IMR-90 (cell line): ENCODE data around the gene EXOC1L.

Source experiments
- BHLHE40 ChIP-seq: fragments of 150-350 bp; IDR thresholded peaks from 2 replicates; pipeline ENCODE4 v1.6.1; 2016; ENCODE audit warnings: mild to moderate bottlenecking, low read depth, low read length
- CEBPB ChIP-seq: IDR thresholded peaks from 2 replicates; pipeline ENCODE4 v1.6.1; 2012; ENCODE audit warnings: low read depth, low read length, improper control_type of control experiment
- FOS ChIP-seq: fragments of 150-350 bp; IDR thresholded peaks from 2 replicates; pipeline ENCODE4 v1.6.1; 2016; ENCODE audit warnings: low read depth, low read length
- MAFK ChIP-seq: IDR thresholded peaks from 2 replicates; pipeline ENCODE4 v1.6.1; 2012; ENCODE audit warnings: low read depth, low read length, improper control_type of control experiment
- MAZ ChIP-seq: IDR thresholded peaks from 2 replicates; pipeline ENCODE4 v1.6.1; 2012; ENCODE audit warnings: low read depth, mild to moderate bottlenecking, low read length, improper control_type of control experiment, moderate library complexity, borderline replicate concordance
- MXI1 ChIP-seq: IDR thresholded peaks from 2 replicates; pipeline ENCODE4 v1.6.1; 2012; ENCODE audit warnings: low read depth, mild to moderate bottlenecking, low read length, moderate library complexity, borderline replicate concordance
- NFE2L2 ChIP-seq: fragments of 150-350 bp; IDR thresholded peaks from 2 replicates; pipeline ENCODE4 v1.6.1; 2016; ENCODE audit warnings: low read depth, mild to moderate bottlenecking, low read length
- POLR2A ChIP-seq: IDR thresholded peaks from 2 replicates; pipeline ENCODE4 v1.6.1; 2012; ENCODE audit warnings: mild to moderate bottlenecking, low read depth, low read length
- RFX5 ChIP-seq: IDR thresholded peaks from 2 replicates; pipeline ENCODE4 v1.8.0; 2012; ENCODE audit warnings: low read depth, mild to moderate bottlenecking, low read length, moderate library complexity
- TF ChIP-seq, protein P1 (sequence below): conservative IDR thresholded peaks from 2 replicates; pipeline ENCODE4 v1.5.1; 2012; ENCODE audit warnings: mild to moderate bottlenecking, low read depth, low read length, improper control_type of control experiment
- TF ChIP-seq, protein P2 (sequence below): fragments of 150-350 bp; IDR thresholded peaks from 2 replicates; pipeline ENCODE4 v1.6.1; 2017; ENCODE audit warnings: mild to moderate bottlenecking, antibody characterized with exemption, low read length, low read depth

DNA sequence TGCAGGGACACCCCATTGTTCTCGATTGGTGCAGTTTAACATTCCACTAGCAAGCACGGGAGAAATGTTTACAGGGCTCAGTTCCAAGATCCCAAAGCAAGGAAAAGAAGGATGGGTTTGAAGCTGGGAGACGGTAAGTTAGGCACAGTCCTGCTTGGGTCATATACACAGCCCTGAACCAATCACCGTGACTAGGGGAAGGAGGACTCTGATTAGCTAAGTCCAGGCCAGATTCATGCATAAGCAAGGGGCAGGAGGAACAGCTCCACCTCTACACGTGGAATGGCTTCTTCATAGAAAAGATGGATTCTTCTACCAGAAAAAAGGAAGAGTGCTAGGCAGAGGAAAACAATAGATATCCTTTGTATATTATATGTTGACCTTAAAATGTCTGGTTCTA, 11.0 kb upstream of the EXOC1L start:
- TF ChIP-seq NFE2L2 (no peak), POLR2A (no peak), MAZ (no peak), BHLHE40 (no peak), MAFK (no peak), RFX5 (no peak), FOS (no peak), CEBPB (no peak), MXI1 (no peak)
- TF ChIP-seq, protein P1, sequence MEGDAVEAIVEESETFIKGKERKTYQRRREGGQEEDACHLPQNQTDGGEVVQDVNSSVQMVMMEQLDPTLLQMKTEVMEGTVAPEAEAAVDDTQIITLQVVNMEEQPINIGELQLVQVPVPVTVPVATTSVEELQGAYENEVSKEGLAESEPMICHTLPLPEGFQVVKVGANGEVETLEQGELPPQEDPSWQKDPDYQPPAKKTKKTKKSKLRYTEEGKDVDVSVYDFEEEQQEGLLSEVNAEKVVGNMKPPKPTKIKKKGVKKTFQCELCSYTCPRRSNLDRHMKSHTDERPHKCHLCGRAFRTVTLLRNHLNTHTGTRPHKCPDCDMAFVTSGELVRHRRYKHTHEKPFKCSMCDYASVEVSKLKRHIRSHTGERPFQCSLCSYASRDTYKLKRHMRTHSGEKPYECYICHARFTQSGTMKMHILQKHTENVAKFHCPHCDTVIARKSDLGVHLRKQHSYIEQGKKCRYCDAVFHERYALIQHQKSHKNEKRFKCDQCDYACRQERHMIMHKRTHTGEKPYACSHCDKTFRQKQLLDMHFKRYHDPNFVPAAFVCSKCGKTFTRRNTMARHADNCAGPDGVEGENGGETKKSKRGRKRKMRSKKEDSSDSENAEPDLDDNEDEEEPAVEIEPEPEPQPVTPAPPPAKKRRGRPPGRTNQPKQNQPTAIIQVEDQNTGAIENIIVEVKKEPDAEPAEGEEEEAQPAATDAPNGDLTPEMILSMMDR: no peak
- TF ChIP-seq, protein P2, sequence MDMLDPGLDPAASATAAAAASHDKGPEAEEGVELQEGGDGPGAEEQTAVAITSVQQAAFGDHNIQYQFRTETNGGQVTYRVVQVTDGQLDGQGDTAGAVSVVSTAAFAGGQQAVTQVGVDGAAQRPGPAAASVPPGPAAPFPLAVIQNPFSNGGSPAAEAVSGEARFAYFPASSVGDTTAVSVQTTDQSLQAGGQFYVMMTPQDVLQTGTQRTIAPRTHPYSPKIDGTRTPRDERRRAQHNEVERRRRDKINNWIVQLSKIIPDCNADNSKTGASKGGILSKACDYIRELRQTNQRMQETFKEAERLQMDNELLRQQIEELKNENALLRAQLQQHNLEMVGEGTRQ: no peak
